HL-60 (cell line): ENCODE measurements around the gene TRIOBP.

Experiments used
- CTCF ChIP-seq: IDR thresholded peaks from one replicate; pipeline ENCODE4 v1.5.1; 2011; ENCODE audit warnings: low read length, control low read depth, inconsistent platforms; ENCODE audit not compliant: insufficient read depth
- GABPA ChIP-seq: IDR thresholded peaks from 2 replicates; pipeline ENCODE4 v1.6.1; 2012; ENCODE audit warnings: low read depth
- POLR2AphosphoS5 ChIP-seq: IDR thresholded peaks from 2 replicates; pipeline ENCODE4 v1.6.1; 2012; ENCODE audit warnings: low read depth
- REST ChIP-seq: IDR thresholded peaks from 2 replicates; pipeline ENCODE4 v1.6.1; 2012; ENCODE audit warnings: low read depth; ENCODE audit not compliant: insufficient replicate concordance
- SPI1 ChIP-seq: IDR thresholded peaks from 2 replicates; pipeline ENCODE4 v1.6.1; 2012; ENCODE audit warnings: low read depth, mild to moderate bottlenecking, borderline replicate concordance

- TF ChIP-seq CTCF: no peak
- no peak for TF ChIP-seq SPI1
- no peak for TF ChIP-seq GABPA
- TF ChIP-seq POLR2AphosphoS5: no peak
- no peak for TF ChIP-seq REST
Observed at GRCh38 chr22:37678372-37678771, 18.5 kb upstream of the TRIOBP start.
